ENCODE results near the gene C15orf62. TPM values are rescaled to one million over a fixed set of nuclear protein-coding genes. Genes with fewer than 3 reads are reported as not detected.
A peak's percentile ranks its signal among the peaks of the same experiment; 100 is the strongest.

The C15orf62 gene
- total RNA-seq, 5 donors from 2014 or later (not counting 1 experiment from before 2014, with no cell fraction given) = 0.60 to 3.2 (median 2.4) TPM

GRCh38 chr15:40803076-40803475 lies 33.3 kb downstream of the C15orf62 start:
- CTCF ChIA-PET = interaction anchor here in 1 of 2 donors (0.7 kb wide), 1 partner anchor 34 kb away, joined by 8 read pairs; no protein-coding TSS in a partner anchor
- Histone ChIP-seq H3K4me1 (ENCODE audit: control insufficient read depth in 1 of 2, extremely low read depth in 1 of 2, insufficient read depth in 2 of 2, low read length in 2 of 2) (peaks cover 11 to 16% of the 10 kb centered on the region in 2 experiments), H3K36me3 (ENCODE audit: control insufficient read depth in 2 of 2, extremely low read depth in 1 of 2, insufficient read depth in 1 of 2, low read length in 1 of 2) (peaks cover 9 to 10% of the 10 kb centered on the region in 2 donors), H3K27me3 (replicated peaks in 1 of 2; ENCODE audit: control insufficient read depth in 2 of 2, extremely low read depth in 1 of 2, insufficient read depth in 2 of 2, low read length in 1 of 2) (no peaks in the 10 kb centered on the region), H3K4me3 (ENCODE audit: control insufficient read depth in 1 of 2, extremely low read depth in 1 of 2, low read length in 1 of 2) (no peak overlapping the region), H3K27ac (ENCODE audit: low read length) (no peak overlapping the region), H3K9me3 (no peaks in the 10 kb centered on the region)
- POLR2A ChIA-PET = interaction anchor here in 1 of 2 donors (0.7 kb wide), 1 partner anchor 35 kb away, joined by 18 read pairs; no protein-coding TSS in a partner anchor
- 100% methylated on average over 1 of the region's 2 CpGs for WGBS (ENCODE audit: insufficient coverage)
- H3K27me3 Mint-ChIP-seq = no peaks in the 10 kb centered on the region
- H3K4me3 Mint-ChIP-seq = no peak overlapping the region
- peaks cover 42 to 51% (median 43%) of the 10 kb centered on the region in 3 donors for H3K4me1 Mint-ChIP-seq
- no peak for DNase-seq
- H3K36me3 Mint-ChIP-seq = peaks cover 26% of the 10 kb centered on the region
- no peak overlapping the region for H3K27ac Mint-ChIP-seq
- H3K9me3 Mint-ChIP-seq = no peaks in the 10 kb centered on the region
- no peak for ATAC-seq (replicated peaks in 1 of 4)

DNA sequence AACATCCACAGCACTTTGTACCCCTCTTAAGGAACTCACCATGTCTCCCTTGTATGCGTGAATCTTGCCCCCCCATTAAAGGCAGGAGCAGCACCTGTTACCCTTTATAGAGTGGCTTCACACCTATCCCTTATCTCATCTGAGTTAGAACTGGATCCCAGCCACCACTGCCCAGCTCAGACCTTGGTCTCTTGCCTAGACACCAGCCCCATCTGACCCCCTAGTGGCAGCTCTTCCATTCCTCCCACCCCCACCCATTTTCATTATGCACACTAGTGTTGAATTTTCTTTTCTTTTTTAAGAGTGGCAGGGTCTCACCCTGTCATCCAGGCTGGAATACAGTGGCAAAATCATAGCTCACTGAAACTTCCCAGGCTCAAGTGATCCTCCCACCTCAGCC lies 33.9 kb downstream of the C15orf62 start:
- ChIA-PET POLR2A (interaction anchor here (0.6 to 0.7 kb wide), 3 partner anchors 209 to 993 kb away, joined by 3 to 9 read pairs (median 4); no protein-coding TSS in a partner anchor), CTCF (interaction anchor here (0.6 kb wide), 3 partner anchors 17 to 388 kb away, joined by 3 to 6 read pairs (median 3); no protein-coding TSS in a partner anchor)
- Histone ChIP-seq H3K36me3 (ENCODE audit: control insufficient read depth in 2 of 2, extremely low read depth in 1 of 2, insufficient read depth in 1 of 2, low read length in 1 of 2) (peaks cover 9 to 10% of the 10 kb centered on the region in 2 donors), H3K9me3 (no peaks in the 10 kb centered on the region), H3K4me3 (ENCODE audit: control insufficient read depth in 1 of 2, extremely low read depth in 1 of 2, low read length in 1 of 2) (no peak overlapping the region), H3K27me3 (replicated peaks in 1 of 2; ENCODE audit: control insufficient read depth in 2 of 2, extremely low read depth in 1 of 2, insufficient read depth in 2 of 2, low read length in 1 of 2) (no peaks in the 10 kb centered on the region), H3K27ac (ENCODE audit: low read length) (no peak overlapping the region), H3K4me1 (ENCODE audit: control insufficient read depth in 1 of 2, extremely low read depth in 1 of 2, insufficient read depth in 2 of 2, low read length in 2 of 2) (peaks cover 14 to 22% of the 10 kb centered on the region in 2 experiments)
- ATAC-seq (replicated peaks in 1 of 4) = no peak
- Mint-ChIP-seq H3K27ac (no peak overlapping the region), H3K27me3 (no peaks in the 10 kb centered on the region), H3K4me1 (peaks cover 41 to 49% (median 44%) of the 10 kb centered on the region in 3 donors), H3K36me3 (peaks cover 20% of the 10 kb centered on the region), H3K4me3 (no peak overlapping the region), H3K9me3 (no peaks in the 10 kb centered on the region)
- WGBS (ENCODE audit: insufficient coverage) = 75% methylated on average over 1 of the region's 1 CpG
- DNase-seq = no peak

- 0% methylated on average over 2 of the region's 2 CpGs for WGBS (ENCODE audit: insufficient coverage)
- ATAC-seq (replicated peaks in 1 of 4) (no peak), DNase-seq (no peak)
- H3K36me3 Mint-ChIP-seq = peaks cover 15% of the 10 kb centered on the region
- Histone ChIP-seq H3K27ac (ENCODE audit: low read length) (peak overlapping the region; percentile 86), H3K4me3 (ENCODE audit: control insufficient read depth in 1 of 2, extremely low read depth in 1 of 2, low read length in 1 of 2) (peak overlapping the region; percentile 93 to 99), H3K27me3 (replicated peaks in 1 of 2; ENCODE audit: control insufficient read depth in 2 of 2, extremely low read depth in 1 of 2, insufficient read depth in 2 of 2, low read length in 1 of 2) (no peaks in the 10 kb centered on the region), H3K9me3 (no peaks in the 10 kb centered on the region), H3K36me3 (ENCODE audit: control insufficient read depth in 2 of 2, extremely low read depth in 1 of 2, insufficient read depth in 1 of 2, low read length in 1 of 2) (peaks cover 13 to 16% of the 10 kb centered on the region in 2 donors), H3K4me1 (ENCODE audit: control insufficient read depth in 1 of 2, extremely low read depth in 1 of 2, insufficient read depth in 2 of 2, low read length in 2 of 2) (peaks cover 14 to 25% of the 10 kb centered on the region in 2 experiments)
- peaks cover 33 to 37% (median 35%) of the 10 kb centered on the region in 3 donors for H3K4me1 Mint-ChIP-seq
- H3K4me3 Mint-ChIP-seq = peak overlapping the region; percentile 93 to 99 (median 95)
- POLR2A ChIA-PET = interaction anchor here (0.5 to 0.7 kb wide), 2 partner anchors 112 to 129 kb away, joined by 3 to 5 read pairs; no protein-coding TSS in a partner anchor
- H3K27ac Mint-ChIP-seq = peak overlapping the region; percentile 95 to 98
- CTCF ChIA-PET = interaction anchor here in 1 of 2 donors (0.6 to 1.3 kb wide), 6 partner anchors 20 to 214 kb away, joined by 3 to 5 read pairs (median 3); partner anchors contain the start of gene VPS18
- no peaks in the 10 kb centered on the region for H3K9me3 Mint-ChIP-seq
- H3K27me3 Mint-ChIP-seq = no peaks in the 10 kb centered on the region
Measured at GRCh38 chr15:40806672-40807027, 36.9 kb downstream of the C15orf62 start.

DNA sequence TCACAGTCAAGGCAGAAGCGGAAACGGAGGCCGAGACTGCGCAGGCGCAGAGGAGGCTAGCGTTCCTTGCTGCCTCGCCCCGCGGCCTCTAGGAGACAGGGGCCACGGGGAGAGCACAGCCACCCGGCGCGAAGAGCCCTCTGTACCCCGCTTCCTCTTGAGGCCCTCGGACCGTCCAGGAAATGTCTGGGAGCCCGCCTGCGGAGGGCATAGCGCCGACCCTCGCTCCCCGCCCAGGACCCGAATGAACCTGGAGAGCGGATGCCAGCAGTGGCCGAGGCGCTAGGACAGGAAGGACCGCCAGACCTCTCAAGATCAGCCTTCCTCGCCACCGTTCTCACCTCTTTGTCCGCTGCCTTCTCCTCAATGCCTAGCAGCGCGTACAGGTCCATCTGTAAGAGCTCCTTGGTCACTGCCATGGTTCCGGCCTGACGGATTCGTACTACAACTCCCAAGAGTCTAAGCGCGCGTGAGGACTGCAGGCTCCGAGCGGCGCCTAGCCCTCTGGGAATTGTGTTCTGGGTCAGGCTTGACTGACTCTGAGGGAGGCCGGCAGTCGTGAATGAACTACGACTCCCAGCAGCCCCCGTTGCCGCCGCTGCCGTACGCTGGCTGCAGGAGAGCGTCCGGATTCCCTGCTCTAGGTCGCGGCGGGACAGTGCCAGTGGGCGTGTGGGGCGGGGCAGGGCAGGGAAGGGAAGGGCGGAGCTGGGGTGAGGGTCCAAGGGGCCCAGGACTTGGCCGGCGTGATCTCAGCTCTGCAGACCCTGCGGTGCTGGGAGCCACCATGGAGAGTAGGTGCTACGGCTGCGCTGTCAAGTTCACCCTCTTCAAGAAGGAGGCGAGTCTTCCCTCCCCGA lies 37.5 kb downstream of the C15orf62 start, which contains the start of the genes DNAJC17 and ZFYVE19:
Gene DNAJC17, minus strand, starts transcription at position 446 of the 860 bp plus-strand sequence. Its CDS starts 27 bp downstream, at position 419.
Gene ZFYVE19, plus strand, starts transcription at position 62 of the 860 bp plus-strand sequence. Its CDS starts 501 bp downstream, at position 563.
- peak within 1 kb of the TSS; percentile 93 to 99 (median 95) for H3K4me3 Mint-ChIP-seq
- ChIA-PET CTCF (interaction anchor here in 1 of 2 donors (0.7 to 1.3 kb wide), 5 partner anchors 20 to 214 kb away, joined by 3 to 5 read pairs (median 3); partner anchors contain the start of gene VPS18), POLR2A (interaction anchor here (0.5 to 0.7 kb wide), 3 partner anchors 113 to 1026 kb away, joined by 3 to 8 read pairs (median 5); no protein-coding TSS in a partner anchor)
- peak within 1 kb of the TSS; percentile 95 to 98 for H3K27ac Mint-ChIP-seq
- Histone ChIP-seq H3K4me3 (ENCODE audit: control insufficient read depth in 1 of 2, extremely low read depth in 1 of 2, low read length in 1 of 2) (peak within 1 kb of the TSS; percentile 93 to 99), H3K9me3 (no peaks in the 10 kb centered on the region), H3K36me3 (ENCODE audit: control insufficient read depth in 2 of 2, extremely low read depth in 1 of 2, insufficient read depth in 1 of 2, low read length in 1 of 2) (peaks cover 7 to 18% of the 10 kb centered on the region in 2 donors), H3K4me1 (ENCODE audit: control insufficient read depth in 1 of 2, extremely low read depth in 1 of 2, insufficient read depth in 2 of 2, low read length in 2 of 2) (peaks cover 14 to 25% of the 10 kb centered on the region in 2 experiments), H3K27ac (ENCODE audit: low read length) (peak within 1 kb of the TSS; percentile 86), H3K27me3 (replicated peaks in 1 of 2; ENCODE audit: control insufficient read depth in 2 of 2, extremely low read depth in 1 of 2, insufficient read depth in 2 of 2, low read length in 1 of 2) (no peaks in the 10 kb centered on the region)
- under 1% methylated on average over 54 of the region's 64 CpGs for WGBS (ENCODE audit: insufficient coverage)
- peaks cover 29 to 32% (median 29%) of the 10 kb centered on the region in 3 donors for H3K4me1 Mint-ChIP-seq
- DNase-seq (peak; percentile 83 to 98 (median 93)), ATAC-seq (replicated peaks in 1 of 4) (peak; percentile 97 to 99 (median 98))
- H3K27me3 Mint-ChIP-seq = no peaks in the 10 kb centered on the region
- H3K9me3 Mint-ChIP-seq = no peaks in the 10 kb centered on the region
- peaks cover 16% of the 10 kb centered on the region for H3K36me3 Mint-ChIP-seq

DNA sequence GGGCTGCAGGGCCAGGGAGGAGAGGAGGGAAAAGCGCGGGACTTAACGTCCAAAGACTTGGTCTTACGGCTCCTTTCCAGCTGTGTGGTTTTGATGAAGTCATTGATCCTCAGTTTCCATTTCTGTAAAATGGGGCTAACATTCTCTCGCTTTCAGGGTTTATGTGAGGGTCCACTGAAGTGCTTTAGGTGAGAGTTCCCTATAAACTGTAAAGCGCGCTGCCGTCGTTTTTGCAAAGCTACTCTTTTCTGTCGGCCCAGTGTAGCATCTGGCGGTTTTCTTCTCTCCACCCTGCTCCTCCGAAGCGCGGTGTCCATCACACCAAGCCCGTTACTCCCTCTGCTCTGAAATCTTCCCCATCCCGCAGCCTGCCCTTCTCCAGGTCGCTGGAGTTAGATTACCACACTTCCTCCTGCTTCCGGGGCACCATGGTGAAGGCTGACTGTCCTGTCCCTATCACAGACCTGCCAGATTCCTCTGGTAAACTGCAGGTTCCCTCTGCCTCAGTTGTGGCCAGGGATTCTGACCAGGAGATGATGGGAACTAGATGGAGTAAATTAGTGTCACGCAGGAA lies 38.2 kb downstream of the C15orf62 start:
- Histone ChIP-seq H3K9me3 (no peaks in the 10 kb centered on the region), H3K36me3 (ENCODE audit: control insufficient read depth in 2 of 2, extremely low read depth in 1 of 2, insufficient read depth in 1 of 2, low read length in 1 of 2) (peaks cover 10 to 18% of the 10 kb centered on the region in 2 donors), H3K4me3 (ENCODE audit: control insufficient read depth in 1 of 2, extremely low read depth in 1 of 2, low read length in 1 of 2) (peak overlapping the region; percentile 93 to 99), H3K27ac (ENCODE audit: low read length) (no peak overlapping the region), H3K27me3 (replicated peaks in 1 of 2; ENCODE audit: control insufficient read depth in 2 of 2, extremely low read depth in 1 of 2, insufficient read depth in 2 of 2, low read length in 1 of 2) (no peaks in the 10 kb centered on the region), H3K4me1 (ENCODE audit: control insufficient read depth in 1 of 2, extremely low read depth in 1 of 2, insufficient read depth in 2 of 2, low read length in 2 of 2) (peaks cover 14 to 25% of the 10 kb centered on the region in 2 experiments)
- peak in 1 of 35 experiments; percentile 3 for DNase-seq
- ChIA-PET CTCF (interaction anchor here in 1 of 2 donors (1.0 kb wide), 2 partner anchors 86 to 215 kb away, joined by 3 read pairs; partner anchors contain the start of gene VPS18), POLR2A (interaction anchor here in 1 of 2 donors (0.6 kb wide), 1 partner anchor 1025 kb away, joined by 8 read pairs; no protein-coding TSS in a partner anchor)
- ATAC-seq (replicated peaks in 1 of 4) = no peak
- Mint-ChIP-seq H3K9me3 (no peaks in the 10 kb centered on the region), H3K27ac (peak overlapping the region; percentile 95 to 98), H3K36me3 (peaks cover 16% of the 10 kb centered on the region), H3K4me3 (peak overlapping the region; percentile 93 to 99 (median 95)), H3K4me1 (peaks cover 27 to 31% (median 28%) of the 10 kb centered on the region in 3 donors), H3K27me3 (no peaks in the 10 kb centered on the region)
- WGBS (ENCODE audit: insufficient coverage) = 9% methylated on average over 16 of the region's 19 CpGs
